ENCODE measurements around the gene TNN. TPM values are rescaled to one million over a fixed set of nuclear protein-coding genes. Genes with fewer than 3 reads are reported as not detected.

The TNN gene
- total RNA-seq, 2 donors from 2014 or later: 0.05 to 0.97 TPM

- Histone ChIP-seq H3K9me3 (no peaks in the 10 kb centered on the region), H3K4me1 (replicated peaks) (peaks cover 3% of the 10 kb centered on the region), H3K36me3 (no peaks in the 10 kb centered on the region), H3K4me3 (no peak overlapping the region), H3K27ac (no peak overlapping the region), H3K27me3 (replicated peaks; ENCODE audit: insufficient read depth) (no peaks in the 10 kb centered on the region)
- intact Hi-C loops (cut with DNase I): loop anchor here (5.0 kb wide), 2 partner anchors 114 to 1411 kb away; no protein-coding TSS in a partner anchor
- TF ChIP-seq POLR2AphosphoS5 (IDR thresholded peaks at IDR 0.05) (no peak), POLR2A (IDR thresholded peaks at IDR 0.05) (no peak), CTCF (IDR thresholded peaks at IDR 0.05) (no peak)
- no peak for DNase-seq (ENCODE audit: low spot score)
- 42% methylated on average over 6 of the region's 7 CpGs for WGBS
These were observed 78.4 kb downstream of the TNN start for GRCh38 chr1:175145899-175146528.

GRCh38 chr1:175146529-175147213 is 79.0 kb downstream of the TNN start:
- DNase-seq (ENCODE audit: low spot score): peak; percentile 16
- H3K9me3 ChIP-seq: no peaks in the 10 kb centered on the region

GRCh38 chr1:175147569-175147968 is 79.9 kb downstream of the TNN start:
- no peak overlapping the region for H3K27ac ChIP-seq
- intact Hi-C loops (cut with DNase I): loop anchor here (5.0 kb wide), 2 partner anchors 115 to 1410 kb away; no protein-coding TSS in a partner anchor
- H3K4me1 ChIP-seq (replicated peaks): peaks cover 3% of the 10 kb centered on the region
- H3K27me3 ChIP-seq (replicated peaks; ENCODE audit: insufficient read depth): no peaks in the 10 kb centered on the region
- H3K36me3 ChIP-seq: no peaks in the 10 kb centered on the region
- no peak for DNase-seq (ENCODE audit: low spot score)
- WGBS: 96% methylated on average over 5 of the region's 5 CpGs
- TF ChIP-seq POLR2A (IDR thresholded peaks at IDR 0.05): no peak
- TF ChIP-seq CTCF (IDR thresholded peaks at IDR 0.05): no peak
- no peak for TF ChIP-seq POLR2AphosphoS5 (IDR thresholded peaks at IDR 0.05)
- H3K4me3 ChIP-seq: no peak overlapping the region
- H3K9me3 ChIP-seq: no peaks in the 10 kb centered on the region

More at GRCh38 chr1:175146529-175147213, 79.0 kb downstream of the TNN start:
- H3K4me3 ChIP-seq: no peak overlapping the region
- intact Hi-C loops (cut with DNase I): loop anchor here (5.0 kb wide), 2 partner anchors 114 to 1411 kb away; no protein-coding TSS in a partner anchor
- no peak overlapping the region for H3K27ac ChIP-seq
- TF ChIP-seq CTCF (IDR thresholded peaks at IDR 0.05) (peak; percentile 43 to 58 (median 52)), POLR2AphosphoS5 (IDR thresholded peaks at IDR 0.05) (no peak)
- 32% methylated on average over 21 of the region's 21 CpGs for WGBS
- no peaks in the 10 kb centered on the region for H3K27me3 ChIP-seq (replicated peaks; ENCODE audit: insufficient read depth)
- peaks cover 3% of the 10 kb centered on the region for H3K4me1 ChIP-seq (replicated peaks)
- H3K36me3 ChIP-seq: no peaks in the 10 kb centered on the region

GRCh38 chr1:175148068-175148467 is 80.4 kb downstream of the TNN start:
- intact Hi-C loops (cut with DNase I): loop anchor here (5.0 kb wide), 2 partner anchors 116 to 1409 kb away; no protein-coding TSS in a partner anchor
- Histone ChIP-seq H3K4me3 (no peak overlapping the region), H3K27ac (no peak overlapping the region), H3K27me3 (replicated peaks; ENCODE audit: insufficient read depth) (no peaks in the 10 kb centered on the region), H3K36me3 (no peaks in the 10 kb centered on the region), H3K4me1 (replicated peaks) (peaks cover 3% of the 10 kb centered on the region), H3K9me3 (no peaks in the 10 kb centered on the region)
- no peak for TF ChIP-seq CTCF (IDR thresholded peaks at IDR 0.05)
- TF ChIP-seq POLR2AphosphoS5 (IDR thresholded peaks at IDR 0.05): no peak
- no peak for TF ChIP-seq POLR2A (IDR thresholded peaks at IDR 0.05)
- no peak for DNase-seq (ENCODE audit: low spot score)
- WGBS: 81% methylated on average over 7 of the region's 7 CpGs
